ENCODE results near the gene OR1F1.
A peak's percentile ranks its signal among the peaks of the same experiment; 100 is the strongest.
"Not testable (repeated sequence)": the region's sequence is repeated elsewhere in the genome, so short reads cannot be mapped to it uniquely, and the experiment has no call there.

Gene OR1F1

DNA sequence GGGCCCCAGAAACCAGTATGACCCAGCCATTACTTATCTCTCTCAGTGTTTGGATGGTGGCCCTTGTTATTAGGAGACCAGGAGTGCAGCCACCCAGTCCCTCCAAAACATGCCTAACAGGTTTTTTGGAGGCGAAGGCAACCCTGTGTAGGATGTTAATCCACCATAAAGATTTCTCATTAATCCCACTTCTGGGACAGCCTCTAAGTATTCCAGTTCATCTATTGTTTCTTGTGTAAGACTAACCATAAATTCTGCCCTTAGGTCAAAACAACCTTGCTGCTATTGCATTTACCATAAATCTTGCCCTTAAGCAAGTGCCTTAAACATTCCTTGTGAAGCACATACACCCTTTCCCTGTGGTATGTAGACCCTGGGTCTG lies 21.5 kb upstream of the OR1F1 start:
- no CpG with 5 or more reads among the region's 1 CpG for WGBS, 2 donors (ENCODE audit: extremely low coverage in 2 of 2, insufficient read length in 2 of 2, insufficient replicate concordance in 1 of 2)
- peaks cover 10 to 49% (median 35%) of the 10 kb centered on the region in 3 experiments for H3K27me3 ChIP-seq (ENCODE audit: control insufficient read depth in 3 of 3, insufficient read depth in 3 of 3, low read depth in 1 of 3, low read length in 3 of 3)

DNA sequence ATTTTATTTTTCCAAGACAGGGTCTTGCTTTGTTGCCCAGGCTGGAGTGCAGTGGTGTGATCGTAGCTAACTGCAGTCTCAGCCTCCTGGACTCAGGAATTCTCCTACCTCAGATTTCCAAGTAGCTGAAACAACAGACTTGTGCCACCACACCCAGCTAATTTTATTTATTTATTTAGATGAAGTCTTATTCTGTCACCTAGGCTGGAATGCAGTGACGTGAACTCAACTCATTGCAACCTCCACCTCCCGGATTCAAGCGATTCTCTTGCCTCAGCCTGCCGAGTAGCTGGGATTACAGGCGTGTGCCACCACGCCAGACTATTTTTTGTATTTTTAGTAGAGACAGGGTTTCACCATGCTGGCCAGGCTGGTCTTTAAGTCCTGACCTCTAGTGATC lies 19.3 kb upstream of the OR1F1 start:
- not testable (repeated sequence) for H2BK12ac ChIP-seq (ENCODE audit: low read length); H3K14ac ChIP-seq (ENCODE audit: low read length); H2BK5ac ChIP-seq (ENCODE audit: low read length); H3K9me3 ChIP-seq (replicated peaks in 1 of 2; ENCODE audit: control insufficient read depth in 2 of 2, insufficient read depth in 1 of 2, low read depth in 1 of 2, low read length in 2 of 2); H2AK5ac ChIP-seq (ENCODE audit: low read depth, low read length); H3K9ac ChIP-seq (ENCODE audit: low read depth, low read length, poor library complexity); H3K4me2 ChIP-seq (ENCODE audit: insufficient read depth, low read length, poor library complexity, severe bottlenecking); H2BK15ac ChIP-seq (ENCODE audit: low read length); H3K4me3 ChIP-seq (ENCODE audit: low read length in 2 of 2); H2AFZ ChIP-seq (ENCODE audit: low read length); H3K4ac ChIP-seq (ENCODE audit: low read length); H2BK120ac ChIP-seq (ENCODE audit: low read depth, low read length); H4K91ac ChIP-seq (ENCODE audit: low read depth, low read length, poor library complexity); H3K18ac ChIP-seq (ENCODE audit: low read length); H3K36me3 ChIP-seq (replicated peaks in 1 of 2; ENCODE audit: control insufficient read depth in 2 of 2, insufficient read depth in 2 of 2, low read length in 2 of 2); H3K79me1 ChIP-seq (ENCODE audit: low read depth, low read length); H3K27ac ChIP-seq (replicated peaks; ENCODE audit: low read length); H3K23ac ChIP-seq (ENCODE audit: low read depth, low read length, poor library complexity); H4K8ac ChIP-seq (ENCODE audit: low read depth, low read length); DNase-seq (ENCODE audit: low spot score); H3K4me1 ChIP-seq (ENCODE audit: control insufficient read depth in 2 of 2, insufficient read depth in 1 of 2, low read depth in 1 of 2, low read length in 2 of 2)
- H3K27me3 ChIP-seq (ENCODE audit: control insufficient read depth in 3 of 3, insufficient read depth in 3 of 3, low read depth in 1 of 3, low read length in 3 of 3) = peaks cover 20 to 63% (median 52%) of the 10 kb centered on the region in 3 experiments
- no CpG with 5 or more reads among the region's 7 CpGs for WGBS, 2 donors (ENCODE audit: extremely low coverage in 2 of 2, insufficient read length in 2 of 2, insufficient replicate concordance in 1 of 2)

More for the DNA sequence above, 21.5 kb upstream of the OR1F1 start:
- no peak overlapping the region for H3K4me3 ChIP-seq (ENCODE audit: low read length in 2 of 2)
- H3K4me1 ChIP-seq (ENCODE audit: control insufficient read depth in 2 of 2, insufficient read depth in 1 of 2, low read depth in 1 of 2, low read length in 2 of 2) = peaks cover 3 to 5% of the 10 kb centered on the region in 2 donors
- H2AFZ ChIP-seq (ENCODE audit: low read length) = no peak overlapping the region
- no peak overlapping the region for H3K23ac ChIP-seq (ENCODE audit: low read depth, low read length, poor library complexity)
- H3K4ac ChIP-seq (ENCODE audit: low read length) = no peak overlapping the region
- H3K27ac ChIP-seq (replicated peaks; ENCODE audit: low read length) = no peak overlapping the region
- H2BK120ac ChIP-seq (ENCODE audit: low read depth, low read length) = no peak overlapping the region
- H3K9me3 ChIP-seq (replicated peaks in 1 of 2; ENCODE audit: control insufficient read depth in 2 of 2, insufficient read depth in 1 of 2, low read depth in 1 of 2, low read length in 2 of 2) = peaks cover 0 to 2% of the 10 kb centered on the region in 2 donors
- no peaks in the 10 kb centered on the region for H3K36me3 ChIP-seq (replicated peaks in 1 of 2; ENCODE audit: control insufficient read depth in 2 of 2, insufficient read depth in 2 of 2, low read length in 2 of 2)
- no peak overlapping the region for H4K91ac ChIP-seq (ENCODE audit: low read depth, low read length, poor library complexity)
- H2AK5ac ChIP-seq (ENCODE audit: low read depth, low read length) = no peak overlapping the region
- H3K14ac ChIP-seq (ENCODE audit: low read length) = no peak overlapping the region
- DNase-seq (ENCODE audit: low spot score) = no peak
- no peak overlapping the region for H3K4me2 ChIP-seq (ENCODE audit: insufficient read depth, low read length, poor library complexity, severe bottlenecking)
- H2BK12ac ChIP-seq (ENCODE audit: low read length) = no peak overlapping the region
- no peaks in the 10 kb centered on the region for H3K79me1 ChIP-seq (ENCODE audit: low read depth, low read length)
- no peak overlapping the region for H2BK5ac ChIP-seq (ENCODE audit: low read length)
- no peak overlapping the region for H4K8ac ChIP-seq (ENCODE audit: low read depth, low read length)
- no peak overlapping the region for H3K18ac ChIP-seq (ENCODE audit: low read length)
- H3K9ac ChIP-seq (ENCODE audit: low read depth, low read length, poor library complexity) = no peak overlapping the region
- no peak overlapping the region for H2BK15ac ChIP-seq (ENCODE audit: low read length)

DNA sequence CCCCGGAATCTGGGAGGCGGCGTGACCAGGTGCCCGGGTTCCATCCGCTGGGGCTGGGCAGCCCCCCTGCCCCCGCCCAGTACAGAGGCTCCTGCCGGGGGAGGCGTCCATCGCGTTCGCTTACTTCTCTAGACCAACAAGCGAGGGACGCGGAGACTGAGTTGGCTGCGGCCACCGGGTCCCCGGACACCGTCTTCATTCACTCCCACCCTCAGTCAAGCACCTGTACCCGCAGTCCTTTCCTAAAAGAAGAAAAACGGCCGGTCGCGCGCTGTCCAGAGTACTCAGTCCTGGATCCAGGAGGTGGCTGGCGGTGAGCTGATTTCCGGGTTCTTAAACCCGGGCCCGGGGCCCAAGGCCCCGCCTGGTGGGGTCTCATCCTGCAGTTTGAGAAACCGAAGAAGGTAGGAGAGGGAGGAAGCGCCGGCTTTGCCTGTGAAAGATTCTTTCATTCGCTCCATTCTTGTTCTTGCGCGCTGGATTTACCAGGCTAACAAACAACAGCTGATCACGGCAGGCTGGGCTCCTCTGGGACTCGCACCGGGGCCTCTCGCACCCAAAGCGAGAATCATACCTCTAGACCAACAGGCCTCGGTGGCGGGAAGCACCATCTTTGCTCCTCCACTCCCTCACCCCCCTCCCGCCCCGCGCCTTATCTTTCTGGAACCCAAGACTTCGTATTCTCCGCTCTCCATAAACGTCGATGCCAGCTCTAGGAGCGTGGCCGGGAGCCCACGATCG lies 17.4 kb upstream of the OR1F1 start:
- Histone ChIP-seq H3K18ac (ENCODE audit: low read length) (peak overlapping the region; percentile 53), H3K9me3 (replicated peaks in 1 of 2; ENCODE audit: control insufficient read depth in 2 of 2, insufficient read depth in 1 of 2, low read depth in 1 of 2, low read length in 2 of 2) (no peaks in the 10 kb centered on the region), H2BK12ac (ENCODE audit: low read length) (no peak overlapping the region), H3K9ac (ENCODE audit: low read depth, low read length, poor library complexity) (peak overlapping the region; percentile 32), H2AFZ (ENCODE audit: low read length) (peak overlapping the region; percentile 85), H3K27me3 (ENCODE audit: control insufficient read depth in 3 of 3, insufficient read depth in 3 of 3, low read depth in 1 of 3, low read length in 3 of 3) (peaks cover 20 to 78% (median 69%) of the 10 kb centered on the region in 3 experiments), H3K36me3 (replicated peaks in 1 of 2; ENCODE audit: control insufficient read depth in 2 of 2, insufficient read depth in 2 of 2, low read length in 2 of 2) (no peaks in the 10 kb centered on the region), H3K27ac (replicated peaks; ENCODE audit: low read length) (no peak overlapping the region), H3K14ac (ENCODE audit: low read length) (no peak overlapping the region), H3K4me1 (ENCODE audit: control insufficient read depth in 2 of 2, insufficient read depth in 1 of 2, low read depth in 1 of 2, low read length in 2 of 2) (peaks cover 7 to 19% of the 10 kb centered on the region in 2 donors), H2AK5ac (ENCODE audit: low read depth, low read length) (no peak overlapping the region), H3K23ac (ENCODE audit: low read depth, low read length, poor library complexity) (peak overlapping the region; percentile 39), H2BK5ac (ENCODE audit: low read length) (no peak overlapping the region), H2BK120ac (ENCODE audit: low read depth, low read length) (no peak overlapping the region), H3K4me3 (ENCODE audit: low read length in 2 of 2) (peak overlapping the region; percentile 33 to 38), H3K4ac (ENCODE audit: low read length) (no peak overlapping the region), H3K79me1 (ENCODE audit: low read depth, low read length) (no peaks in the 10 kb centered on the region), H4K8ac (ENCODE audit: low read depth, low read length) (no peak overlapping the region), H4K91ac (ENCODE audit: low read depth, low read length, poor library complexity) (no peak overlapping the region), H2BK15ac (ENCODE audit: low read length) (no peak overlapping the region), H3K4me2 (ENCODE audit: insufficient read depth, low read length, poor library complexity, severe bottlenecking) (peak overlapping the region; percentile 59)
- no CpG with 5 or more reads among the region's 53 CpGs for WGBS, 2 donors (ENCODE audit: extremely low coverage in 2 of 2, insufficient read length in 2 of 2, insufficient replicate concordance in 1 of 2)
- no peak for DNase-seq (ENCODE audit: low spot score)

DNA sequence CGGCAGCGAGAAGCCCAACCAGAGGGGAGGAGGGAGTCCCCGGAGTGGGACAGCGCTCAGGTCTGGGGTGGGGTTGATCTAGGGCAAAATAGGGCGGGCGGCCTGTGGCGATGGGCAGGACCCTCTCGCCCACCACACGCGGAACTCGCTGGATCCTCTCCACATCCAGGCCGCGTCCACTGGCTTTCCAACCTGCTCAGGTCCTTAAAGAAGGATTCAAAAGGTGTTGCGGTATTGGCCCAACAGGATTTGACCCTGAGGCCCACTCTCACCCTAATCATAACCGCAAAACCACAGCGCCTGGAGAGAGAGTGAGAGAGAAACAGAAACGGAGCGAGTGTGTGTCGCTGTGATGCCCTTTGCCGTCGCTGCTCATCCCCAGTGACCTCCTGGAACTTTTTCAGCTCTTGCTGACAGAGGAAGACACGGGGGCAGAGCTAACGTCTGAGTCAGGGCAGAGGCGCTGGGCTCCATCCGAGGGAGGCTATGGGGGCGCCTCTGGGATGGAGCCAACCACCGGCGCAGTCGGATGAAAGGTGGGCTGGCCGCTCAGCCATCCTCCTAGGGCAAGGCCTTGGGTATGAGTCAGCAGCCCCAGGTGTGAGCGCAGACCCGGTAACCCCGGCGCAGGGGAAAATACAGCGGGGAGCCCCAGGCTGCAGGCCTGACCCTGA lies 16.7 kb upstream of the OR1F1 start:
- no peak overlapping the region for H3K4ac ChIP-seq (ENCODE audit: low read length)
- no peak overlapping the region for H3K14ac ChIP-seq (ENCODE audit: low read length)
- no peak overlapping the region for H2BK12ac ChIP-seq (ENCODE audit: low read length)
- peaks cover 7 to 19% of the 10 kb centered on the region in 2 donors for H3K4me1 ChIP-seq (ENCODE audit: control insufficient read depth in 2 of 2, insufficient read depth in 1 of 2, low read depth in 1 of 2, low read length in 2 of 2)
- H3K9me3 ChIP-seq (replicated peaks in 1 of 2; ENCODE audit: control insufficient read depth in 2 of 2, insufficient read depth in 1 of 2, low read depth in 1 of 2, low read length in 2 of 2) = no peaks in the 10 kb centered on the region
- peak overlapping the region in 1 of 2 donors; percentile 33 for H3K4me3 ChIP-seq (ENCODE audit: low read length in 2 of 2)
- no peaks in the 10 kb centered on the region for H3K36me3 ChIP-seq (replicated peaks in 1 of 2; ENCODE audit: control insufficient read depth in 2 of 2, insufficient read depth in 2 of 2, low read length in 2 of 2)
- no peaks in the 10 kb centered on the region for H3K79me1 ChIP-seq (ENCODE audit: low read depth, low read length)
- H3K27ac ChIP-seq (replicated peaks; ENCODE audit: low read length) = peak overlapping the region; percentile 15
- peaks cover 20 to 85% (median 75%) of the 10 kb centered on the region in 3 experiments for H3K27me3 ChIP-seq (ENCODE audit: control insufficient read depth in 3 of 3, insufficient read depth in 3 of 3, low read depth in 1 of 3, low read length in 3 of 3)
- DNase-seq (ENCODE audit: low spot score) = no peak
- H3K23ac ChIP-seq (ENCODE audit: low read depth, low read length, poor library complexity) = peak overlapping the region; percentile 39
- no peak overlapping the region for H4K8ac ChIP-seq (ENCODE audit: low read depth, low read length)
- H3K18ac ChIP-seq (ENCODE audit: low read length) = peak overlapping the region; percentile 53
- peak overlapping the region; percentile 85 for H2AFZ ChIP-seq (ENCODE audit: low read length)
- no CpG with 5 or more reads among the region's 35 CpGs for WGBS, 2 donors (ENCODE audit: extremely low coverage in 2 of 2, insufficient read length in 2 of 2, insufficient replicate concordance in 1 of 2)
- no peak overlapping the region for H2BK5ac ChIP-seq (ENCODE audit: low read length)
- H3K4me2 ChIP-seq (ENCODE audit: insufficient read depth, low read length, poor library complexity, severe bottlenecking) = peak overlapping the region; percentile 59
- no peak overlapping the region for H2BK120ac ChIP-seq (ENCODE audit: low read depth, low read length)
- H4K91ac ChIP-seq (ENCODE audit: low read depth, low read length, poor library complexity) = no peak overlapping the region
- peak overlapping the region; percentile 32 for H3K9ac ChIP-seq (ENCODE audit: low read depth, low read length, poor library complexity)
- peak overlapping the region; percentile 42 for H2AK5ac ChIP-seq (ENCODE audit: low read depth, low read length)
- no peak overlapping the region for H2BK15ac ChIP-seq (ENCODE audit: low read length)
